NCI-H69 (cell line): ENCODE measurements around the gene LDLRAD2.
"Not testable (repeated sequence)": the region's sequence is repeated elsewhere in the genome, so short reads cannot be mapped to it uniquely, and the experiment has no call there.

Experiments
- DNase-seq: peaks from one replicate; lab custom pipeline; 2025; lab: John Stamatoyannopoulos, UW

The LDLRAD2 gene

DNA sequence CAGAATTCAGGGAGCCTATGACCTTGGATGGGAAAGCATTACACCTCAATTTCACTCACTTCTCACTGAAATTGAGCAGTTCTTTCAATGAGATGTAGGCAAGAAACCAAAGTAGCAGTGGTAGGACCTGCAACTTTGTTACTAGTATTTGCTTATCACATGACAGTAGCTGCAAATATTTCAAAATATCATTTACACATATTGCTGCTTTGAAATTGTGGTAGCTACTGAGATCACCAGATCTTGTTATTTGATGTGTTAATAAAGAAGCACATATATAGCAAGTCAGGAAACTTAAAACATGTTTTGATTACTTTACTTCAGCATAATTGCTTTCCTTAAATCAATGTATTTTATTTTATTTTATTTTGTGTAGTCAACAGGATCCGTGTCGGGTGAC, 12.9 kb downstream of the LDLRAD2 start:
- DNase-seq = no peak

DNA sequence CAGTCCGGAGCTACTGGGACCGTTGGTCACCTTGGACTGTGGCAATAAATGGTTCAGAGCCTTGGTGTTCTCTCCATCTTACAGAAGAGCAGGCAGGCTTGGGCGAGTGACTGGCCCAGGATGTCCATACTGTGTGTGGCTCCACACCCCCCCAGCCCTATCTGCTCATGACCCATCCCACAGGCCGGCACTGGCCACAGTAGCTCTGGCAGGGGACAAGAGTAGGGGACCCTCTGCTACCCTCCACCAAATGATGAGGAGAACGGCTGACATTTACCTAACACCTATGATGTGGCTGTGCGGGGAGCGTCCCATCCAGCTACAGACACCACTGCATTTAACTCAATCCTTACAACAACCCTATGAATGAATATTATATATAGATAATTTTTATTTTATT, 13.3 kb downstream of the LDLRAD2 start:
- no peak for DNase-seq

DNA sequence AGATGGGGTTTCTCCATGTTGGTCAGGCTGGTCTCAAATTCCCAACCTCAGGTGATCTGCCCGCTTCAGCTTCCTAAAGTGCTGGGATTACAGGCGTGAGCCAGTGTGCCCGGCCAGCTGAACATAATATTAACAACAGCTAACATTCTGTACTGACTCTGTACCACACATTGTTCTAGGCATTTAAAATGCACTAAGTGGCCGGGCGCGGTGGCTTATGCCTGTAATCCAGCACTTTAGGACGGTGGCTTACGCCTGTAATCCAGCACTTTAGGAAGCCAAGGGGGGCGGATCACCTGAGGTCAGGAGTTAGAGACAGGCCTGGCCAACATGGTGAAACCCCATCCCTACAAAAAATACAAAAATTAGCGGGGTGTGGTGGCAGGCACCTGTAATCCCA, 14.6 kb downstream of the LDLRAD2 start:
- DNase-seq = not testable (repeated sequence)

DNA sequence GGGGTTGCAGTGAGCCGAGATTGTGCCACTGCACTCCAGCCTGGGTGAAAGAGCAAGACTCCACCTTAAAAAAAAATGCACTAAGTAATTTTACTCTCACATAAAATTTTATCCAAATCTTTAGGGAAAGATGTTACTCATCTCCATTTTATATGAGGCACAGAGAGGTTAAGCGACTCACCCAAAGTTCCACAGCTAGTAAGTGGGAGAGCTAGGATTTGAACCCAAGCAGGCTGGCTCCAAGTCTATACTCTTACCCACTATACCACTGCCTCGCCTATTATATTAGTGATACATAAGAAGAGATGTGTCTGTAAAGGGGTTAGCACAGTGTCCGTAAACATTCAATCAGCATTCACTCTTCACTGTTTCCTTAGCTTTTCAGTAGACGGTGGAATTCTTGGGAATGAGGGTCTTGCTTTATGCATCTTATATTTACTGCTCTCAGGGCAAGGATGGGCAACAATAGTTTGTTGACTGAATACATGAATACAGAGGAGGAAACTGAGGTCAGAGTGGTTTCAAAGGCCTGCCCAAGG, 15.1 kb downstream of the LDLRAD2 start:
- DNase-seq = no peak

DNA sequence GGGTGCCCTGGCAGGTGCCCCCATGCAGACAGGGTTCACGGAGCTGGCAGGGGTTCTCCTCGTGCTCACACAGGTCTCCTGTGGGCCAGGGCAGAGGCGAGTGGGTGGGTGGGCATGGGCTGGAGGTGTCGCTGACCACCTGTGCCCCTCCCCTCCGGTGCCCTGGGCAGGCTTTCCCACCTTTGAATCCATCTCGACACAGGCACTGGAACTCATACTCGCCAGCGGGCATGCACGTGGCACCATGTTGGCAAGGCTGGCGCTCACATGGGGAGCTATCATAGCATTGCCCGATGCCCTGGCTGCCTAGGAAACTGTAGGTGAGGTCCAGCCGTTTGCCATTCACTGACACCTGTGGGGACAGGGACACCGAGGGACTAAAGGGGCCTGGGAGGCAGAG, 16.0 kb downstream of the LDLRAD2 start:
- DNase-seq = no peak

DNA sequence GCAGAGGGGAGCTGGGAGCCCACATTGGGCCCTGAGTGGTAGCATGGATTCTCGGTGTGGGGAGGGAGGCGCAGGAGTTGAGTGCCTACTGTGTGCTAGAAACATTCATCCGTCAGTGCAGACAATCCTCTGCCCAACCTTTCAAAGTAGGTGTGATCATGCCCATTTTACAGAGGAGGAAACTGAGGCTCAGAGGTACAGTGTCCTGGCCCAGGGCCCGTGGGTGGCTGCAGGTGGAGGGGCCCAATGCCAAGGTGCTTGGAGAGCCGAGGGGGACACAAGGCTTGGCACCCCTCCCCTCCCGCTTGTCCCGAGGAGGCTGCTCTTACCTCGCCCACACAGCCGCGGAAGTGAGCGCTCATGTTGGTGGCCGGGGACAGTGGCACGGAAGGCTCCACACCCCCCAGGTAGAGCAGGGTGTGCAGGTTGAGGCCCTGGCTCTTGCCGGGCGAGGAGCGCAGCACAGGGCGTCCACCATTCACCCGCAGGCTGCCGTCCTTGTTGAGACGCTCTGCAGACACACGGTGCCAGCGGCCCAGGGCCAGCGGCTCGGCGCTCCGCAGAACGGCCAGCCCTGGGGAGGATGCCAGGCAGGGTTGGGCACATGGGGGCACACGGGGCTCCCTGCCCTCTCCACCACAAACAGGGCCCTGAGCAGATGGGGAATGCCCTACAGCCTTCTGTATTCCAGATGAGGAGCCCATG, 16.6 kb downstream of the LDLRAD2 start:
- DNase-seq = no peak

DNA sequence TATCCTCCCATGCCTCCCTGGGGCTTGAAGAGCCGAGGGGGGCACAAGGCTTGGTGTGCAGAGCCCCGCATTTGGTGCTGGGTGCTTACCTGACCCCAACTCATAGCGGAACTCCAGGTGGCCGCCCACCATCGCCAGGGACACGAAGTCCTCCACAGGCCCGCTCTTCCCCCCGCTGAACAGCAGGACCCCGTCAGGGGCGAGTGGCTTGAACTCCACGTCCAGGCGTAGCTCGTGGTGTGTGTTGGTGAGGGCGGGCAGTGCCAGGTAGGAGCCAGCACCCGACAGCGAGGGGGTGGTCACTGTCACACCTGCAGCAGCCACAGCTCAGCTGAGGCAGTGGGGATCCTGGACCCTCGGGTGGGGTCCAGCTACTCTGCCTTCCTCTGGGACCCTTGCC, 17.2 kb downstream of the LDLRAD2 start:
- no peak for DNase-seq

DNA sequence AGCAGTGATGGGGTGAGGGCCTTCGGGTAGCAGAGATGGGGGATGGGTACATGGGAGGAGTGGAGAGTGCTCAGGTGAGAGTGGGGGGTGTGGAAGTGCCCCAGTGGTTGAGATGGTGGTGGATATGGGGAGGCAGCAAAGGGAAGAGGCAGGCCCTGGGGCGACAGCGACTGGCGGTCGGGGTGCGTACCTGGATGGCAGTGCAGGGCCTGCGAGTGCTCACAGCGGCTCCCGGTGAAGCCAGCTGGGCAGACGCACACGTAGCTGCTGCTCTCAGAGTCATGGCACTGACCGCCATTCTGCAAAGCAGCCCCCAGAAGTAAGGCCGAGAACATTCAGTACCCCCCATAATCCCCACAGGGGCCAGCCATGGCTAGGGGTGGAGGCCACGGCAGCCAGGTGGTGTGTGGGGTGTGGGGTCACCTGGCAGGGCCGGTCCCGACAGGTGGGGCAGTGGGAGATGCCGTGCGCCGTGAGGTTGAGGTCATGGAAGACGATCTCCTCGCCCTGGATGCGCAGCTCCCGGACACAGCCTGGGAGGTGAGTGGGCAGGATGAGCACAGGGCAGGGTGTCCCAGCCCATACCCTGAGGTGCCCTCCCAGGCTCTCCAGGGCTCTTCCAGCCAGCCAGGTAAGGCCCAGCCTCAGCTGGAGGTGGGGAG, 18.9 kb downstream of the LDLRAD2 start:
- no peak for DNase-seq

DNA sequence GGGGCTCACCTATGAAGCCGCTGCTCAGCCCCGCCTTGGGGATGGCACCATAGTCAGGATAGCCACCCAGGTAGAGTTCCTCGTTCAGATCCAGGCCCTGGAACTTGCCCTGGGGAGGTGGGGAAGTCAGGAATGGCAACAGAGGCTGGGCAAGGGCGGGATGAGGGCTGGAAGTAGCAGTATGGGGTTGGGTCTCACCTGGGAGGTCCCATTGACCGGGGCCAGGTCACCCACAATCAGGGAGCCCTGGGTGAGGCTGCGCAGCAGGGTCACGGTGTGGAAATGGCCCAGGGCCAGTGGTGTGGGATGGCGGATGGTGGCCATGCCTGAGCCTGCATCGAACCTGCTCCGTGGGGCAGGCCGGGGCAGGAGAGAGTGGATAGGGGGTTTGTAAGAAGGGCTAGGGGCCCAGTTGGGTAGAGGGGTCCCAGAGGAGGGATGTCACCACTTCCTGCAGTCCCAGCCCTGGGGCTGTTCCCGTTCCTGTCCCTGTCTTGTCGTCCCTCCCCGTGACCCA, 19.4 kb downstream of the LDLRAD2 start:
- no peak for DNase-seq

DNA sequence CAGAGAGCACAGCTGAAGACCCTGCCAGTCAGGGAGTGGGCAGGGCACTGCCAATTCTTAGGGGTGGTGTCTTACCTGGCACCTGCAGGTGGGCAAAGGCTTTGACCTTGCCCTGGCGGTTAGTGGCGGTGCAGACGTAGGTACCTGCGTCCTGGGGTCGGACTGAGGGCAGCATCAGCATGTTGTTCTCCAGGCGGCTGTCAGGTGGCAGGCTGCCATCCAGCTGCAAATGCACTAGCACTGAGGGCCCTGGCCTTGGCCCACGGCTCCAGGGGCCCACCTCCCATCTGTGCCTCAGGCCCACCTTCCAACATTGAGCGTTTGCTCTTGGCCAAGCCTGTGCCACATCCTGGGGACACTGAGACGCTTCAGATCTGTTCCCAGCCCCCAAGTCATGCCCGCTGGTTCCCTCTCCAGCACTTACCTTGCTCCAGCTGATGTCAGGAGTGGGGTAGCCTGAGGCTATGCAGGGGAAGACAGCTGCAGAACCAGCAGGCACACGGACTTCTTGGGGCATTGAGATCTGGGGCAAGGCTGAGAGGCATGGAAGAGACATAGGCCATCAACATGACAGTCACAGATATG, 21.4 kb downstream of the LDLRAD2 start:
- DNase-seq = no peak

DNA sequence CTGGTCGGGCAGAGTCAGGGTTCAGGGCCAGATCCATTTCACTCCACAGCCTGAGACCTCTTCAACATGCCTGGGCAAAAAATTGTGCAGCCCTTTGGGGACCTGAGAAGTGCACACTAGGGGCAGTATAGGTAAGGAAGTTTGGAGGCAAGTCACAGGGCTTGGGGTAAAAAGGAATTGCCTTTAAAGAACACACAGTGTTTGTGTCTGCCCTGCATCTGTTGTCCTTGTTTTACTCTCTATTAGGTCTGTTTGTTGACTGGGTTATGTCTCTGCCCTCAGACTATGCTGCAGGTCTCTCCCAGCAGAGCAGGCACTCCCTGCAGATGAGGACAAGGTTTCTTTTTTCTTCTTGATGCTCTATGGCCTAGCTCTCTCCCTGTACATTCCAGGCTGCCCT, 22.0 kb downstream of the LDLRAD2 start:
- DNase-seq = no peak

DNA sequence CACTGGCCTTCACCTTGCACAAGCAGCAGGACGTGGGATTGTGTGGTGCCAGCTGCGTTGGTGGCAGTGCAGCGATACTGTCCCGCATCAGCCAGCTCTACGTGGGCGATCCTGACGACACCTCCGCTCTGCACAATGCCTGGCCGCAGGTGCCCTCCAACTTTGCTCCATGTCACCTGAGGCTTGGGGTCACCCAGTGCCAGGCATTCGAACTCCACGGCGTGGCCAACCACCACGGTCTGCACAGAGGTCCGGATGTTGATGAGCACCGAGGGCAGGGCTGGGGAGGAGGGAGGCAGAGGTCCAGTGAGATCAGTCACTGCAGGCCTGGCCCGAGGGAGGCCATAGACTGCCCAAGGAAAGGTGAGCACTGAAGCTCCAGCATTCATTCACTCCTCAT, 22.6 kb downstream of the LDLRAD2 start:
- no peak for DNase-seq

DNA sequence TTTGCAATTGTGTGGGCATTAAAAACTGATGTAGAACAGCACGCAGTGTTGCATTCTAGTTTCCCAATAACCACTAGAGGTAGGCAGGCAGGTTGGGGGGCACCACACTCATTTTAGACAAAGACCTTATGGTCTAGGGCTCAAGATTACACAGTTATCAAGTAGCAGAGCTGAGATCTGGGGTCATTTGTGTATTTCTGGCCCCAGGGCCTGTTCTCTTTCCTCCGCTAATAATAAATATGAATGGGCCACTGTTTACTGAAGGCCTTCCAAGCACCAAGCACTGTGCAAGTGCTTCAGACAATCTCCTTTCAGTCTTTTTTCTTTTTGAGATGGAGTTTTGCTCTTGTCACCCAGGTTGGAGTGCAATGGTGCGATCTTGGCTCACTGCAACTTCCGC, 23.9 kb downstream of the LDLRAD2 start:
- DNase-seq = no peak

DNA sequence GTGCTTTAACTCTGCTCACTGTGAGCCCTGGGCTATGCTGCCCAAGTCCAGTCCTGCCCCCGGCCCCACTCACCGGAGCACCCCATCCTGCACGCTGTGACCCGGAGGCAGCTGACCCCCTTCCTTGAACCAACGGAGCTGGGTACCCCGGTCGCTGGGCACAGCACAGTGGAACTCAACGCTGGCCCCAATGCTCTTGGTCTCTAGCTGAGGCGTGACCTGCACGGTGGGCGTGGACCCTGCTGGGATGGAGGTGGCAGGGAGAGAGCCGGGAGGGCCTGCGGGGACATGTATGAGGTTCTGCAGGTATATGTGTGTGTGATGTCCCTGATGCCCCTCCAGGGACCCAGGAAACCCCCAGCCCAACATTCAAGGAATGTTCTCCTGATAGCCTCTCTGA, 24.7 kb downstream of the LDLRAD2 start:
- DNase-seq = no peak

DNA sequence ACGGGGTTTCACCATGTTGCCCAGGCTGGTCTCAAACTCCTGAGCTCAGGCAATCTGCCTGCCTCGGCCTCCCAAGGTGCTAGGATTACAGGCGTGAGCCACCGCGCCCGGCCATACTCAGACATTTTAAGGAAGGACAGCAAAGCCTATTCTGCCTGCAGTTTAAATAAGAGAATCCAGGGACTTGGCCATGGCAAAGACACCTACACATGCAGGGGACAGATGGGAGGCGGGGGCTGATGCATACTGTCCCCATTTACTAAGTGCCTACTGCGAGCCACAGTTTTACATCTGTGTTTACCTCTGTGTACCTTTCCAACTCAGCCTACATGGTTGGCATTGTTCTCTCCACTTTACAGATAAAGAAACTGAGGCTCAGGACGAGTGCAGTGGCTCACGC, 25.4 kb downstream of the LDLRAD2 start:
- no peak for DNase-seq

DNA sequence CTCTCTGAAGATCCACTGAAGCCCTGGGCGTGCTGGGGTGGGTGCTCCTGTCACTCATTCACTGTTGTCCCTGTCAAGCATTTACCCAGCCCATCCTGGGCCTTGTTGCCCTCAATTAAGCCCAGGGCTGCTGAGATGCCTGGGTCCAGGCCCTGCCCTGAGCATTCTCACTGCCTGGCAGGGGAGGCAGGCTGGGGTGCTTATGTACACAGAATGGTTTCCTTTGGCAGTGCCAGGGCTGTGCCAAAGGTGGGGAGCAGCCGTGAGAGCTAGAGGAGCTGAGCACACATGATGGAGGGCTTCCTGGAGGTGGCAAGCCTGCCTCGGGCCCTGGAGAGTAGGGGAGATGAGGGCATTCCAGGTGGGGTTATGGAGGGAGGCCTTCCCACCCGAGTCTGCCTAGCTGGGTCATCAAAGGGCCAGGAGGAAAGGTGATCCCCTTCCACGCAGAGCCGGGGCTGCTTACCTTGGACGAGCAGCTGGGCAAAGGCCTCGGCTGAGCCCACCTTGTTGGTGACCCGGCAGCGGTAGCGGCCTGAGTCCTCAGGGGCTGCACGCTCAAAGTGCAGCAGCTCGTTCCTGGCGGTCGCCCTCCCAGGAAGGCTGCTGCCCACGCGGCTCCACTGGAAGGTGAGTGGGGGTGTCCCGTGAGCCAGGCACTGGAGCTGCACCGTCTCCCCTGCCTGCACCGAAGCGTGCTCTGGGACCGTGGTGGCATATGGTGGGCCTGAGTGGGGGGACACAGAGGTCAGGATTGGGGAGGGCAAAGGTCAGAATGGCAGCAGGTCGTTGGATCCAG, 26.5 kb downstream of the LDLRAD2 start:
- DNase-seq = no peak

DNA sequence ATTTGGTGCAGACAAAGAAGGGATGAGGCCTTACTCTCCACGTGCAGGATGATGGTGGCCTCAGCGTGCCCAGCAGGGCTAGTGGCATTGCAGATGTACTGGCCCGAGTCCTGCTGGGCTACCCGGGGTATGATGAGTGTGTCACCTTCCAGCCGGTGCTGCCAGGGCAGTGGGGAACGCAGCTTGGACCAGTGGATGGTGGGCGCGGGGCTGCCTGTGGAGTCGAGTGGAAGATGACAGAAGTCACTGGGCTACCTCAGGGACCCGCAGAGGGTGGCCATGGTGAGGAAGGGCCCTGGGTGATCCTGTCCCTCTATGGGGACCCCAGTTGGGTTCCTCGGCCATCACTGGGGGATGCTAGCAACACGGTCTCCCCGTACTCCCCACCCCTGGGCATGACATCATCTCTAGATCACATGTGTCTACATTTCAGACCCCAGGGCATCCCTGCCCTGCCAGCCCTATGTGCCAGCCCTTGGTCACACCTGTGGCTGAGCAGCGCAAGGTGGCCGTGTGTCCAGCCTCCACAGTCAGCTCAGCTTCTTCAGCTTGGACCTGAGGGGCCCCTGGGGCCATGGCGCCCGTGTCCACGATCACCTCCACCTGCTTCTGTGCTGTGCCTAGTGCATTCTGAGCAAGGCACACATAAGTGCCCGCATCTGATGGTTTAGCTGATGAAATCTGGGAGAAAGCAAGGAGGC, 27.4 kb downstream of the LDLRAD2 start:
- DNase-seq = no peak

DNA sequence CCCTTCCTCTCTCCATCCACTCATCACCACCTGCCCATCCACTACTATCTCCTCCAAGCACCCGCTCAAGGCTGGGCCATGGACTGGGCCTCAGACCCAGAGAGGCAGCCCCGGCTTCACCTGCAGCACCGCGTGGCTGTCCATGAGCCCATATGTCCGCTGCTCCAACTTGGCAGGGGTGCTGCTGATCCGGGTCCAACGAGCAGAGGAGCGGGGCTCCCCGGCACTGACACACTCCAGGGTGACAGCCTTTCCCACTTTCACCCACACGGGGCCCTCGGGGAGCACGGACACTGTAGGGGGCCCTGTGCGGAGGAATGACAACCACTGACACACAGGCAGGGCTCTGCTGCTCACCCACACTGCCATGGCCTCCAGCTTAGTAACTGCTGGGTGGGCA, 28.9 kb downstream of the LDLRAD2 start:
- no peak for DNase-seq

DNA sequence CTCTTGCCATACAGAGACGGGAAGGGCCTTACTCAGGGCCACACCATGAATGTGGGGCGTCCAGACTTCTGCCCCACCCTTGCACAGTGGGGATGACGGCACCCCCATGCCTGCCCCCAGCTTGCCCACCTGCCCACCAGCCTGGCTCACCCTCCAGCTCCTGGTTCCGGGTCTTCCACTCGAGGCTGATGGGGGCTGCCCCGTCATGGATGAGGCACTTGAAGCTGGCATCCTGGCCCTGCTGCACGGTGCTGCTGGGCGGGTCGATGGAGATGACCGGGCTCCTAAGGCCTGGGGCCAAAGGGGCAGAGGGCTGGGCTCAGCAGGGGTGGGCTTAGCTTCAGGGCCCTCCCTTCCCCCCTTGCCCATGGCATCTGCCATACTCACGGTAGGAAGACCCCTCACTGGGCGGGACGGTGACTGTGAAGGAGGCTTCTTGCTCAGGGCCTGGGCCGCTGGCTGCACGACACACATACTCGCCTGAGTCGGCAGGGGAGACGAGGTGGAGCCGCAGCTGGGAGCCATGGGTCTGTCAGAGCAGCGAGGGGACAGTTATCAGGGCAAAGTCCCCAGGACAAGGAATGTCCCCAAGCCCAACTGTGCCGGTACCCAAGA, 29.9 kb downstream of the LDLRAD2 start:
- no peak for DNase-seq

DNA sequence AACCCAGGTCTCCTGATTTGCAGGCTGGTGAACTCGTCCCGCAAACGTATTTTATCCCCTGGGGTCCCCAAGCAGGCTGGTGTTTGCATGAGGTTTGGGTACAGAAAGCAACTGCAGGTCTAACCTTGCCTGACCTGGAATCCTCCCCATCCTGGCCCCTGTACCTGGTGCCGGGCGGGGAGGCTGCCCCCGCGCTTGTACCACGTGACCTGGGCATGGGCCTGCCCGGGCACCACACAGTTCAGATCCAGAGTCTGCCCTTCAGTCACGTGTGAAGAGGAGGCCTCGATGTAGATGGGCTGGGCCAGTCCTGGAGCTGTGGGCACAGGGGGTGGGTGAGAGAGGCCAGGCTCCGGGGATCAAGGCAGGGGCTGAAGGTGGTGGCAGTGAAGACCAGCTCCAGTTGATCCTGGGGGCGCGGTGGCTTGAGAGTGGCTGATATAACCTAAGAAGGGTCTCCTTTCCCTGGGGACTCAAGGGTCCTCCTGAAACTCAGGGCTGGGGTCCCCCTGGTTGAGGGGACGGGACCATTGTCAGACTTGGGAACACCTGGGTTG, 30.6 kb downstream of the LDLRAD2 start:
- DNase-seq = no peak

DNA sequence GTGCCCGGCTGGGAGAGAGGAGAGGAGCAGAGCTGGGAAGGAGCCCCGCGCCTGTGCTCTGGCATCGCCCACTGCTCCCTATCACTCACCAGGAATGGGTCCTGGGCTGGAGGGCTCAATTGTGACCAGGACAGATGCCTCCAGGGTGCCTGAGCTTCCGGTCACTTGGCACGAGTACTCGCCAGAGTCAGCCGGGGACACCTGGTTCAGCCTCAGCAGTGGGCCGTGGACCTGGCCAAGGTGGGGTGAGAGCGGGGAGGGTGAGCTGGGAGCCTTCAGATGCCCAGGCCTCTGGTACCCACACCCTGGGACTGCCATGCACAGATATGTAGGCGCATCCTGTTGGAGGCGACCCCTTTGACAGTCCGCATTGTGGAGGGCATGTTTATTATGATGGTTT, 31.1 kb downstream of the LDLRAD2 start:
- no peak for DNase-seq
